Osteoblast (primary cell): ENCODE results near the gene IFI30. TPM values are rescaled to one million over a fixed set of nuclear protein-coding genes. Genes with fewer than 3 reads are reported as not detected.
A peak's percentile ranks its signal among the peaks of the same experiment; 100 is the strongest.

ENCODE experiments used
- DNase-seq: peaks from one replicate; pipeline ENCODE4 v3.0.0; 2011; ENCODE audit warnings: low spot score, mixed read lengths; ENCODE audit not compliant: insufficient read length; ENCODE audit errors: missing footprints
- H2AFZ ChIP-seq: 2 replicates; pipeline ENCODE4 v1.6.0; 2011; ENCODE audit warnings: mild to moderate bottlenecking, low read length
- H3K27ac ChIP-seq: 2 replicates; pipeline ENCODE4 v1.5.1; 2011; ENCODE audit warnings: mild to moderate bottlenecking, low read depth, low read length, moderate library complexity
- H3K27me3 ChIP-seq: 2 replicates; pipeline ENCODE4 v1.6.0; 2012; ENCODE audit warnings: mild to moderate bottlenecking, control low read depth, inconsistent platforms, low read length, moderate library complexity; ENCODE audit not compliant: insufficient read depth
- H3K36me3 ChIP-seq: 2 replicates; pipeline ENCODE4 v1.5.1; 2011; ENCODE audit warnings: mild to moderate bottlenecking, low read length, control low read depth, moderate library complexity; ENCODE audit not compliant: insufficient read depth
- H3K4me1 ChIP-seq: 2 replicates; pipeline ENCODE4 v1.5.1; 2011; ENCODE audit warnings: mild to moderate bottlenecking, low read length, control low read depth, moderate library complexity; ENCODE audit not compliant: insufficient read depth
- H3K4me2 ChIP-seq: 2 replicates; pipeline ENCODE4 v1.6.0; 2011; ENCODE audit warnings: mild to moderate bottlenecking, low read length; ENCODE audit not compliant: insufficient read depth
- H3K4me3 ChIP-seq: fragments of 200-600 bp; sonication (generic); 3 replicates; pipeline ENCODE4 v1.5.1; 2012; ENCODE audit warnings: mild to moderate bottlenecking, low read length, inconsistent platforms; ENCODE audit not compliant: insufficient read depth
- H3K79me2 ChIP-seq: 2 replicates; pipeline ENCODE4 v1.6.0; 2012; ENCODE audit warnings: mild to moderate bottlenecking, low read length, control low read depth, inconsistent platforms; ENCODE audit not compliant: insufficient read depth
- H3K9me3 ChIP-seq: 2 replicates; pipeline ENCODE4 v1.5.1; 2011; ENCODE audit warnings: low read depth, low read length, control low read depth
- H4K20me1 ChIP-seq: 2 replicates; pipeline ENCODE4 v1.6.0; 2012; ENCODE audit warnings: mild to moderate bottlenecking, low read length, control low read depth; ENCODE audit not compliant: insufficient read depth
- total RNA-seq: library from RNA; depleted of rRNA; stranded (reverse); fragments of >200 nt; gene quantifications from 2 replicates; pipeline ENCODE4 v1.2.3, GENCODE V29; 2012
- TF ChIP-seq, protein P1 (sequence below): IDR thresholded peaks from 2 replicates; pipeline ENCODE4 v1.5.1; 2011; ENCODE audit warnings: mild to moderate bottlenecking, low read depth, low read length, moderate library complexity; ENCODE audit errors: extremely low read depth

Gene IFI30
- total RNA-seq, 1 donor, result 110 TPM

DNA sequence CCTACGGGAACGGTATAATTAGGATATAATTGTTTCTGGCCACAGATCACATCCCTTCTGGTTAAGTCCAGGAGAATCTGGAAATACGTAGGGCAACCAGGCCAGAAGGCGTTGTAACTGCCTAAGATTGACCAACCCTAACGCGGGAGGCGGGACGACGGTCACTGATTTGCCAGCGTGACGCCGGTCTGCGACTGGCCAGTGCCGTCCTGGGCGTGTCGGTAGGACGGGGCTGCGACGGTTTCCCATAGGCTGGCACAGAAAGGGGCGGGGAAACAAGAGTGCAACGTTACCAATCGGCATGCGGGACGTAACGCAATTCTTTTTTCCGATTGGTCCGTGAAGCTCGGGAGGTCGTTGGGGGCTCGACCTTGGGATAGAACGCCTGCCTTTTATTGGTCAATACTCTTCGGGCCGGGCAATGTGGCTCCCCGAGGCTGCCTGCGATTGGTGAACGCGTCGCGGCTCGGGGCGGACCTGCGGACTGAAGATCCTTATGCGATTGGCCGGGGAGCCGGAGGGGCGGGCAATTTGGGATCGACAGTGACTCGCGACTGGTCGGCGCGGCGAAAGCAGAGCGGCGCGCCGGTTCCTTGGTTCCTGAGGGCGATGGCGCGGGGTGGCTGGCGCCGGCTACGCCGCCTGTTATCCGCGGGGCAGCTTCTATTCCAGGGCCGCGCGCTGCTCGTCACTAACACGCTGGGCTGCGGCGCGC lies 19.2 kb downstream of the IFI30 start, which contains the start of gene MPV17L2:
Gene MPV17L2, plus strand, starts transcription at position 546 of the 715 bp plus-strand sequence. Its CDS starts 64 bp downstream, at position 610.
- Histone ChIP-seq H3K4me1 (peaks cover 19% of the 10 kb centered on the region), H3K4me3 (peak within 1 kb of the TSS; percentile 90), H3K36me3 (peaks cover 9% of the 10 kb centered on the region), H3K27me3 (no peaks in the 10 kb centered on the region), H3K27ac (peak within 1 kb of the TSS; percentile 95), H3K79me2 (peaks cover 3% of the 10 kb centered on the region), H3K9me3 (no peaks in the 10 kb centered on the region), H2AFZ (peak within 1 kb of the TSS; percentile 91), H3K4me2 (peak within 1 kb of the TSS; percentile 100), H4K20me1 (no peaks in the 10 kb centered on the region)
- peak; percentile 98 for DNase-seq
- TF ChIP-seq, protein P1, sequence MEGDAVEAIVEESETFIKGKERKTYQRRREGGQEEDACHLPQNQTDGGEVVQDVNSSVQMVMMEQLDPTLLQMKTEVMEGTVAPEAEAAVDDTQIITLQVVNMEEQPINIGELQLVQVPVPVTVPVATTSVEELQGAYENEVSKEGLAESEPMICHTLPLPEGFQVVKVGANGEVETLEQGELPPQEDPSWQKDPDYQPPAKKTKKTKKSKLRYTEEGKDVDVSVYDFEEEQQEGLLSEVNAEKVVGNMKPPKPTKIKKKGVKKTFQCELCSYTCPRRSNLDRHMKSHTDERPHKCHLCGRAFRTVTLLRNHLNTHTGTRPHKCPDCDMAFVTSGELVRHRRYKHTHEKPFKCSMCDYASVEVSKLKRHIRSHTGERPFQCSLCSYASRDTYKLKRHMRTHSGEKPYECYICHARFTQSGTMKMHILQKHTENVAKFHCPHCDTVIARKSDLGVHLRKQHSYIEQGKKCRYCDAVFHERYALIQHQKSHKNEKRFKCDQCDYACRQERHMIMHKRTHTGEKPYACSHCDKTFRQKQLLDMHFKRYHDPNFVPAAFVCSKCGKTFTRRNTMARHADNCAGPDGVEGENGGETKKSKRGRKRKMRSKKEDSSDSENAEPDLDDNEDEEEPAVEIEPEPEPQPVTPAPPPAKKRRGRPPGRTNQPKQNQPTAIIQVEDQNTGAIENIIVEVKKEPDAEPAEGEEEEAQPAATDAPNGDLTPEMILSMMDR, result no peak

DNA sequence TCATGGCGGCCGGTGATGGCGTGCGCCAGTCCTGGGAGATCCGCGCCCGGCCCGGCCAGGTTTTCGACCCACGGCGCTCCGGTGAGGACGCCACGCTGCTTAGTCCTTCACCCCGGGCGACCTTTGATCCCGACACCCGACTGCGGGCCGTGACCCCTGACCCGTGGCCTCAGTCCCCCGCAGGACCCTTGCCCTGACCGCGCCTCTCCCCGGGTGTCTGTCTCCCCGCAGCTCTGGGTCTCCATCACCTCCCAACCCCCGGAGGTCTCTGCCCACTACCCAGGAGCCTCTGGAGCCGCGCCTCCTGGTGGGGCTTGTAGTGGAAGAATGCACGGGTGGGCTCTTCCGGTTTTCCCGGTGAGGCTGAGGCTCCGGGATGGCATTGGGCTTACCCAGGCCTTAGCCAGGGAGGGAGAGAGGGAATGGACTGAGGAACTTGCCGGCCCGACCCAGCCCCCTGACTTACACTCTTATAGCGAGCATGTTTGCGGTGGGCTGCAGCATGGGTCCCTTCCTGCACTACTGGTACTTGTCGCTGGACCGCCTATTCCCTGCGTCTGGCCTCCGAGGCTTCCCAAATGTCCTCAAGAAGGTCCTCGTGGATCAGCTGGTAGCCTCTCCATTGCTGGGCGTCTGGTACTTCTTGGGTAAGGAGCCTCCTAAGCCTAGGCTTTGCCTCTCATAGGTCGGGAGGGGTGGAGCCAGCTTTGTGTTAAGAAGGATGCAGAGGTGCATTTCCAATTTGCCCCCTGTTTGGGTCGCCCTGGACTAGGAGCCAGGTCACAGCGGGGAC lies 20.0 kb downstream of the IFI30 start:
- Histone ChIP-seq H3K9me3 (no peaks in the 10 kb centered on the region), H3K79me2 (peaks cover 3% of the 10 kb centered on the region), H3K4me3 (peak overlapping the region; percentile 82), H3K27me3 (no peaks in the 10 kb centered on the region), H3K27ac (peak overlapping the region; percentile 70), H3K4me1 (peaks cover 19% of the 10 kb centered on the region), H4K20me1 (no peaks in the 10 kb centered on the region), H3K4me2 (peak overlapping the region; percentile 96), H2AFZ (peak overlapping the region; percentile 23), H3K36me3 (peaks cover 15% of the 10 kb centered on the region)
- DNase-seq, result peak; percentile 72
- TF ChIP-seq, protein P1, result no peak

DNA sequence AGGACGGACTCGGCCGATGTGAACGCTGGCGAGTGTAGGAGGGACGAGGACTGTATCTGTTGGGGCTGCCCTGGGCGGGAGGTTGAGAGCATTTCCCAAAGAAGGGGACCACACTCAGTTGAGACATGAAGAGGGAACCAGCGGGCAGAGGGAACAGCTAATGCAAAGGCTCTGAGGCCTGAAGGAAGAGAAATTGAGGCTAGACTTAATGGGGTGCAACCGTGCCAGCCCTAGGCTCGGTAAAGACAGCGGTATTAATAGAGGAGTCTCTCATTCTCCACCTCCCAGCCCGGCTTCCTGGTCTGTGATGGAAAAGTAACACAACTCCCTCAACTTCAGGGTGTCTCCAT lies 20.5 kb downstream of the IFI30 start:
- TF ChIP-seq, protein P1, result no peak
- Histone ChIP-seq H3K36me3 (peaks cover 15% of the 10 kb centered on the region), H3K4me1 (peaks cover 19% of the 10 kb centered on the region), H3K27me3 (no peaks in the 10 kb centered on the region), H2AFZ (no peak overlapping the region), H4K20me1 (no peaks in the 10 kb centered on the region), H3K27ac (peak overlapping the region; percentile 70), H3K9me3 (no peaks in the 10 kb centered on the region), H3K4me2 (peak overlapping the region; percentile 96), H3K79me2 (peaks cover 3% of the 10 kb centered on the region), H3K4me3 (peak overlapping the region; percentile 82)
- no peak for DNase-seq
